IPS-NIHi7 (cell line): Measurements from ENCODE around the gene AMBP.

Source experiments
- DNase-seq: peaks from one replicate; pipeline ENCODE4 v3.0.0; 2012; ENCODE audit warnings: mixed read lengths; ENCODE audit errors: extremely low spot score

The AMBP gene

GRCh38 chr9:114078021-114078780 is at the start of gene AMBP:
AMBP (minus strand) TSS chr9:114078300; CDS start chr9:114078209, 91 bp downstream.
- no peak for DNase-seq

- peak; percentile 46 for DNase-seq
Observed at GRCh38 chr9:114126247-114127060, 48.4 kb upstream of the AMBP start.

GRCh38 chr9:114125476-114126013 is 47.4 kb upstream of the AMBP start:
- DNase-seq = no peak

GRCh38 chr9:114124666-114125475 is 46.8 kb upstream of the AMBP start:
- no peak for DNase-seq

- no peak for DNase-seq
Observed at GRCh38 chr9:114124138-114124537, 46.0 kb upstream of the AMBP start.

- DNase-seq = no peak
Observed at GRCh38 chr9:114123031-114123977, 45.2 kb upstream of the AMBP start.

GRCh38 chr9:114122136-114123027 is 44.3 kb upstream of the AMBP start:
- DNase-seq = no peak

- DNase-seq = no peak
Observed at GRCh38 chr9:114121227-114122135, 43.4 kb upstream of the AMBP start.

GRCh38 chr9:114120192-114121014 is 42.3 kb upstream of the AMBP start:
- no peak for DNase-seq

GRCh38 chr9:114119242-114120191 is 41.4 kb upstream of the AMBP start:
- DNase-seq = no peak

GRCh38 chr9:114117996-114118830 is 40.1 kb upstream of the AMBP start:
- no peak for DNase-seq

GRCh38 chr9:114117614-114117995 is 39.5 kb upstream of the AMBP start:
- no peak for DNase-seq

GRCh38 chr9:114116126-114116747 is 38.1 kb upstream of the AMBP start:
- no peak for DNase-seq

- DNase-seq = no peak
Observed at GRCh38 chr9:114115654-114116125, 37.6 kb upstream of the AMBP start.

GRCh38 chr9:114114364-114114763 is 36.3 kb upstream of the AMBP start:
- DNase-seq = no peak
